T-helper 17 cell (primary cell): ENCODE measurements around the gene RGR. TPM values are rescaled to one million over a fixed set of nuclear protein-coding genes. Genes with fewer than 3 reads are reported as not detected.

ENCODE experiments used
- ATAC-seq: fragments of 150-1000 bp; cut with Tn5 transposase; 2 replicates; pipeline ENCODE4 v1.10.0; 2021; ENCODE audit warnings: mild to moderate bottlenecking, moderate library complexity
- DNase-seq, 3 donors: peaks; one replicate each; pipeline versions ENCODE4 v3.0.0 to v3.0.0-alpha.2; 2020 to 2021
- H3K9me3 ChIP-seq: one replicate; pipeline ENCODE4 v1.7.0; 2013; ENCODE audit warnings: low read length, mild to moderate bottlenecking; ENCODE audit not compliant: control insufficient read depth, poor library complexity, severe bottlenecking
- H3K27ac Mint-ChIP-seq: one replicate; pipeline ENCODE4 v1.8.0; 2022; ENCODE audit warnings: mild to moderate bottlenecking, moderate library complexity, mixed read lengths
- H3K27me3 Mint-ChIP-seq: one replicate; pipeline ENCODE4 v1.8.0; 2022; ENCODE audit warnings: mixed read lengths
- H3K36me3 Mint-ChIP-seq: one replicate; pipeline ENCODE4 v1.8.0; 2022; ENCODE audit warnings: low read depth, mixed read lengths
- H3K4me1 Mint-ChIP-seq: one replicate; pipeline ENCODE4 v1.8.0; 2022; ENCODE audit warnings: mild to moderate bottlenecking, mixed read lengths
- H3K4me3 Mint-ChIP-seq: one replicate; pipeline ENCODE4 v1.8.0; 2022; ENCODE audit warnings: mild to moderate bottlenecking, moderate library complexity, mixed read lengths
- total RNA-seq, 4 donors: library from RNA in 2 of 4; stranded (reverse) in 2 of 4; gene quantifications; one replicate each; pipeline ENCODE4 v1.2.3 and lab custom pipeline; 2022 to 2026

RGR gene
- total RNA-seq, 2 donors from 2014 or later = not detected

DNA sequence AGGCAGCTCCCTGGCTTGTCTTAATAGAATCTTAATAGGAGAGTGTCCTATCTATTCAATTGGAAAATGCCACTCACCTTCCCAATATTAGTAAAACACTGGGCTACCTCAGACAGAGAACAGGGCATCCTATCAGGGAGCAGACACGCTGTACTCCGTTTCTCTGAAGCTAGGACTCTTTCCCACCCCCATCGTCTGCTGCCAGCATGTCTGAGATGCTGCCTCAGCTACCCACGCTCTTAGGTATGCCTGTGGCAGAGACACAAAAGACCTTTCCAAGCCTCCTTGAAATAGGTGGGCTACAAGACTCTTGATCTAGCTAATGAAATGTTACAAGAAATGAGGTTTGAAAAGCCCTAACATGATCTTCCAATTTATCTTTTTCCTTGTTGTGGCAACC lies 17.0 kb upstream of the RGR start:
- H3K36me3 Mint-ChIP-seq = no peaks in the 10 kb centered on the region
- no peaks in the 10 kb centered on the region for H3K4me1 Mint-ChIP-seq
- no peak overlapping the region for H3K27ac Mint-ChIP-seq
- H3K9me3 ChIP-seq = no peaks in the 10 kb centered on the region
- no peak overlapping the region for H3K4me3 Mint-ChIP-seq
- no peak for ATAC-seq
- DNase-seq = no peak
- H3K27me3 Mint-ChIP-seq = peaks cover 44% of the 10 kb centered on the region

DNA sequence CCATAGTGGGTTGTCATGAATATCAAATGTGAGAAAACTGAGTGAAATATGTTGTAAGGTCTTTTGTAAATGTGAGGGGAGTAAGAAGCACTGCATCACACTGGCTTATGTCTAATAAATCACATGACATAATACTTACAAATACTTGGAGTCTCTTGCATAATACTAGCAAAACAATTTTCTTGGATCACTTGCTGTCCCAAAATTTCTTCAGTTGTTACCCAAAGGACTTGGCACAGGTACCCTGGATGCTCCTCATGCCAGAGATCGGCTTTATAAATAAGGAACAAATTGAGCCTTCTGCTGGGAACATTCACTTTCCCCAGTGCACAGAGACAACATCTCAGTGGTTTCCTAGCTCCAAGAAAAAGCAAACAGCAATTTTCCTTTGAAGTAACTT lies 14.5 kb upstream of the RGR start:
- ATAC-seq = no peak
- H3K36me3 Mint-ChIP-seq = no peaks in the 10 kb centered on the region
- no peaks in the 10 kb centered on the region for H3K4me1 Mint-ChIP-seq
- H3K9me3 ChIP-seq = no peaks in the 10 kb centered on the region
- no peak overlapping the region for H3K4me3 Mint-ChIP-seq
- DNase-seq = no peak
- H3K27ac Mint-ChIP-seq = no peak overlapping the region
- peaks cover 52% of the 10 kb centered on the region for H3K27me3 Mint-ChIP-seq

DNA sequence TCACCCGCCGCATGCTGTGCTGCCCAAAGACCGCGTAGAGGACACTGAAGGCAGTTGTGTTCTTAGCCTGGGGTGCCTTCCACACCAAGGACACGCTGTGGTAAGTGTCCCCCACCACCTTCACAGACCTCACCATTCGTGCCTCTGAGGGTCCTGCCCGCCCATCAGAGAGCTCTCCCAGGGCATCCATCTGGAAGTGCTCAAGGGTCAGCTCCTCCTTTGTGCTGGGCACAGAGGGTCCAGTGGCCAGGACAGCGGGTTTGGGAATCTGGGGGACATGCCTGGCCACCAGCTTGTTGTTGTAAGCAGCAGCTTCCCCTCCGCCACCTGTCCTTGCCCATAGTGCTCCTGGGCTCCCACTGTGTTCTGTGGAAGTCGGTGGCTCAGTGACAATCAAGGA lies 12.5 kb upstream of the RGR start:
- Mint-ChIP-seq H3K36me3 (no peaks in the 10 kb centered on the region), H3K4me3 (no peak overlapping the region), H3K4me1 (no peaks in the 10 kb centered on the region), H3K27me3 (peaks cover 49% of the 10 kb centered on the region), H3K27ac (no peak overlapping the region)
- H3K9me3 ChIP-seq = no peaks in the 10 kb centered on the region
- DNase-seq (no peak), ATAC-seq (no peak)

DNA sequence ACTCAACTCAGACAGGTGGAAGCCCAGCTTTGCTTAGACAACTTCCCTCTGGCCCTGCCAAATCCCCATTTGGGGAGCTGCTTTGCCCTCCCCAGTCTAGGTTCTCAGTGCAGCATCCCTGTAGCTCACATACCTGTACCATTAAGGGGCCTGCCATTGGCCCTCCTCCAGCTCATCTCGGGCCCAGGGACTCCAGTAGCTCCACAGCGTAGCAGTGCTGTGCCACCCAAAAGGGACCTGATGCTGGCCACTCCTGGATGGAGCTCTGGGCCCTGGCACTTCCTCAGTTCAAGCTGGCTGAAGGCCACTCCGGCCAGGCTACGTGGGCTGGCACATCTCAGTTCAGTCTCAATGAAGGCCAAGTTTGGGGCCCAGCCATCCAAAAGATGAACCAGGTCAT lies 10.9 kb upstream of the RGR start:
- H3K27me3 Mint-ChIP-seq = peaks cover 45% of the 10 kb centered on the region
- H3K27ac Mint-ChIP-seq = no peak overlapping the region
- DNase-seq (no peak), ATAC-seq (no peak)
- H3K4me1 Mint-ChIP-seq = no peaks in the 10 kb centered on the region
- no peaks in the 10 kb centered on the region for H3K9me3 ChIP-seq
- H3K4me3 Mint-ChIP-seq = no peak overlapping the region
- H3K36me3 Mint-ChIP-seq = no peaks in the 10 kb centered on the region

DNA sequence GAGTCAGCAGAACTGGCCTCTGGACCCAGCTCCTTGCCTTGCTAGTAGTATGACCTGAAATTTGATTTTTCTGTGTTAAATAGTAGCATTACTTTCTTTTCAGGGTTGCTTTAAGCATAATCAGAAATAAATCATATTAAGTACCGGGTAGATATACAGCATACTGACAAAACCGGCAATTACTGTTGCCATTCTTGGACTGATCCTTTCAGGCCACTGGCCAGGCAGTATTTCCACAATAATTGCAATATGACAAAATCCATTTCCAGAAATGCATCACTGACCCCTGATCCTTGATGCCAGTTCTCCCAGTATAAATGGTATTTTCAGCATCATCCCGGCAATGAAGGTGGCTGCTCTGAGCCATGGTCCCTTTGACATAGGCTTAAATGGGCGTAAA lies 10.4 kb upstream of the RGR start:
- DNase-seq = no peak
- no peak for ATAC-seq
- H3K9me3 ChIP-seq = no peaks in the 10 kb centered on the region
- H3K27me3 Mint-ChIP-seq = peaks cover 50% of the 10 kb centered on the region
- H3K36me3 Mint-ChIP-seq = no peaks in the 10 kb centered on the region
- no peak overlapping the region for H3K4me3 Mint-ChIP-seq
- H3K27ac Mint-ChIP-seq = no peak overlapping the region
- H3K4me1 Mint-ChIP-seq = no peaks in the 10 kb centered on the region

DNA sequence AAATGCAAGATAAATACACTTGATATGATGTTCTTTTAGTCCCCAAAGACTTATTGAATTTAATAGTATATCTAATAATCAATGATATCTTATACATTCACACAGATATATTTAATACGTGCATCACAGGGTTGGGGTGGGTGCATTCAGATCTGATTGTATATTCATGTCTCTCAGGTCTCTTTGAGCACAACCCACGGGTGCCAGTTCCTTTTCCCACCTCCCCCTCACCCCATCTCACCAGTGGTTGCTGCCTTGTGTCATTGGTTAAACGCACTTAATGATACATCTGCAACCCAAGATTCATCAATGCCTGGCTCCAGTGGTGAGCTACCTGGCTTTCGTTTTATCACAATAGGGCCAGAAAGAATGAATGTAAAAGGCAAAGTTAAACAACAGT lies 9.8 kb upstream of the RGR start:
- Mint-ChIP-seq H3K4me1 (no peaks in the 10 kb centered on the region), H3K36me3 (no peaks in the 10 kb centered on the region), H3K4me3 (no peak overlapping the region), H3K27me3 (peaks cover 56% of the 10 kb centered on the region), H3K27ac (no peak overlapping the region)
- DNase-seq (no peak), ATAC-seq (no peak)
- no peaks in the 10 kb centered on the region for H3K9me3 ChIP-seq

DNA sequence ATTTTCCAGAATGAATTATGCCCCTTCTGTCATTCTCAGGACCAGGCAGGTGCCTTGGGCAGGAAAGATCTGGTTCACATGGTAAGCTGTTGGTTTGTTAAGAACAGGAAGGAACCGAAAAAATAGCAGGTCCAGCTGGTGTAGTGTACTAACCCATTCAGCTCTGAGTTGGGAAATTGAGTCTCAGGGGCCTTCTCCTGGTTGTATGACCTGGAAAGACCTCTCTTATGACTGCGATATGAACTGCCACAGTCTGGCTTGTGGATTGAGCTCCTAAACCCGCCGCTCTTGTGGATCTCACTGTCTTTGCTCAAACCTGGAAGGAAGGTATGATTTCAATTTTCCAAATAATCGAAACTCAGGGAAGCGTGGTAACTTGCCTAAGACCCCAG lies 8.1 kb upstream of the RGR start:
- Mint-ChIP-seq H3K27me3 (peaks cover 67% of the 10 kb centered on the region), H3K36me3 (no peaks in the 10 kb centered on the region), H3K4me3 (no peak overlapping the region), H3K27ac (no peak overlapping the region), H3K4me1 (no peaks in the 10 kb centered on the region)
- DNase-seq (no peak), ATAC-seq (no peak)
- no peaks in the 10 kb centered on the region for H3K9me3 ChIP-seq

DNA sequence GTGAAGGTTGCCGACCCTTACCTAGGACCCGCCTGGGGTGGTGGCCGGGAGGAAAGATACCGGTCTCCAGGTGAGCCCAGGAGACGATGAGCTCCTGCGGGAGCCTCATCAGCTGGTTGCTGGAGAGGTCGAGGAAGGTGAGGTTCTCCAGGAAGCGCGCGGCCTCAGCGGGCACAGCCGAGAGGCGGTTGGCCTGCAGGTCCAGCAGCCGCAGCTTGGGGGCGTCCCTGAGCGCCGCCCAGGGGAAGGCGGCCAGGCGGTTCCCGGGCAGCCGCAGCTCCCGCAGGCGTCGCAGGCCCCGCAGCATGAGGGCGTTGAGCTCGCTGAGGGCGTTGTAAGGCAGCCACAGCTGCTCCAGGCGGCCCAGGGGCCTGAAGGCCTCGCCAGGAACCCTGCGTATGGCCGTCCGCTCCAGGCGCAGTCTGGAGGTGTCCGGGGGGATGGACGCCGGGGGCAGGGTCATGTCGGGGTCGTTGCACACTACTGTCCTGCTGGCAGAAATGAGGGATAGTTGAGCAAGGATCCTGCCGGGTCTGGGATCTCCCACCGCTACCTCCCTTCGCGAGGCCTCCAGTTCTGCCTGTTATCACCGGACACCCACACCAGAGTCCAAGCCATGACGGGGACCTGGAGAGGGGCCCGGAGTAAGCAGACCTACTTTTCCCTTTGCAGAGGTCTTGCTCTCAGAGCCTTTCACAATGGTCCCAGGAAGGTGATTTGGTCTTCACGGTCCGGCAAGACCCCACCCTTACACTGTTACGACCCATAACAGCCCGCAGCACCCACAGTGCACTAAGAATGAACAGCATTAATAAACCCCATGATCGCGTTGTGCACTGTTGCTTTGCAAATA lies 7.4 kb upstream of the RGR start:
- DNase-seq (no peak), ATAC-seq (no peak)
- H3K4me1 Mint-ChIP-seq = no peaks in the 10 kb centered on the region
- no peak overlapping the region for H3K4me3 Mint-ChIP-seq
- no peaks in the 10 kb centered on the region for H3K9me3 ChIP-seq
- H3K36me3 Mint-ChIP-seq = no peaks in the 10 kb centered on the region
- no peak overlapping the region for H3K27ac Mint-ChIP-seq
- H3K27me3 Mint-ChIP-seq = peaks cover 65% of the 10 kb centered on the region

DNA sequence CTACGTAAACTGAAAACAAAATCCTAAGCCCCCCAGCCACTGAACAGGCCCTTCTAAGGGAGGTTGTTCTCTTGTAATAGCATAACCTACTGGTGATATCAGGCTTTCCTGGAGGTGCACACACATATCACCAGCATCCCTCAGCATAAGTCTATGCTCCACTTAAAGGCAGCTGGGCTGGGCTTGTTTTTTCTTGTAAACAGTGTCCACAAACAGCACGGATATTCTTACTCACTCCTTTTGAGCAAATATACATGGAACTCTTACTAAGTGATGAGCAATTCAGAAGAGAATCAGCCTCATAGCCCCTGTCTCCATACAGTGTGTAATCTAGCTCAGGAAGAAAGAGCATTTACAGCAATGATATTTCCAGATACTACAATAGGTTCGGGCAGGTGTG lies 5.9 kb upstream of the RGR start:
- no peak overlapping the region for H3K4me3 Mint-ChIP-seq
- H3K4me1 Mint-ChIP-seq = no peaks in the 10 kb centered on the region
- DNase-seq (no peak), ATAC-seq (no peak)
- H3K9me3 ChIP-seq = no peaks in the 10 kb centered on the region
- H3K27ac Mint-ChIP-seq = no peak overlapping the region
- H3K27me3 Mint-ChIP-seq = peaks cover 59% of the 10 kb centered on the region
- no peaks in the 10 kb centered on the region for H3K36me3 Mint-ChIP-seq

DNA sequence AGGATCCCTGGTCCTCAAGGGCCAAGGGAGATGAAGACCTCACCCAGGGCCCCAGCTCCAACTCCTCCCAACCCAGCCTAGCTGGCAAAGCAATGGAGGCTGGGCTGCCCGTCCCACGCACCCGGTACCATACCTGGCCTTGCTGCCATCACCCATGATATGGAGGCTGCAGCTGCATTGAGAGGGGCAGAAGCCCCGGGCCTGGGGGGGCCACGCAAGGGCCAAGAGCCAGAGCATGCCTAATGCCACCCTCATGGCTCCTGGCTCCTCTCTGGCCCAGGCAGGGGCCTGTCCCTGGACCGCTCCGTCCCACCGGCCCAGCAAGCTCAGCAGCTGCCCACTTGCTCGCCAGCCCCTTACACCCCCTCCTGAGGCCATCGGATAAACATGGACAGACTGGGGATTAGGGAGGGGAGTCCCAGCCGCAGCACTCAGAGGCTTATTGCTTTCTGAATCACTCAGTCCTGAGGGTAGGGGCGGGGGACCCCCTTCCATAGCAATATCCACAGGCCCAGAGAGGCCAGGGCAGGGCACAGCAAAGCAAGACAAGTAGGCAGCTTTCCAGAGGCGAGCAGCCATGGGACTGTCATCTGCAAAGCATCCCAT lies 3.6 kb upstream of the RGR start, which contains the start of gene LRIT1:
TSS of gene LRIT1 (minus strand) at position 362 of the 606 bp plus-strand sequence. CDS start at position 255, 107 bp downstream.
- Mint-ChIP-seq H3K27ac (no peak within 1 kb of the TSS), H3K27me3 (peaks cover 43% of the 10 kb centered on the region), H3K4me3 (no peak within 1 kb of the TSS), H3K4me1 (no peaks in the 10 kb centered on the region), H3K36me3 (no peaks in the 10 kb centered on the region)
- ATAC-seq (no peak), DNase-seq (no peak)
- H3K9me3 ChIP-seq = no peaks in the 10 kb centered on the region

DNA sequence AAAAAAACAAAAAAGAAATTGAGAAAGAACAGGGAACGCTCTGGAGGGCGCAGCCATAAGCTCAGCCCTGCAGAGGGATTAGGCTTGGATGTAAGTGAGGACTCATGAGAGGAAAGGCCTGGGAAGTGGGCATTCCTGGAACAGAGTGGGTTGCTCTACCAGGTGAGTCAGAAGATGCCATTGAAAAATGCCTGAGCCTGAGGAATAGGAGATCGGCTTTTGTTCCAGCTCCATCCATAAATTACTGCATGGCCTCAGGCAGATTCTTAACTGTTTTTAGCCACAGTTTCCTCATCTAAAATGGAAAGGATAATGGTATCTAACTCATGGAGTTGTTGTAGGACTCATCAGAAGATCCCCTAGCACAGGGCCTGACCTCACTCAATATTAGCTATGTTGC lies 1.1 kb upstream of the RGR start:
- Mint-ChIP-seq H3K27ac (no peak overlapping the region), H3K27me3 (peaks cover 41% of the 10 kb centered on the region), H3K4me3 (no peak overlapping the region), H3K4me1 (no peaks in the 10 kb centered on the region), H3K36me3 (no peaks in the 10 kb centered on the region)
- ATAC-seq (no peak), DNase-seq (no peak)
- no peaks in the 10 kb centered on the region for H3K9me3 ChIP-seq

DNA sequence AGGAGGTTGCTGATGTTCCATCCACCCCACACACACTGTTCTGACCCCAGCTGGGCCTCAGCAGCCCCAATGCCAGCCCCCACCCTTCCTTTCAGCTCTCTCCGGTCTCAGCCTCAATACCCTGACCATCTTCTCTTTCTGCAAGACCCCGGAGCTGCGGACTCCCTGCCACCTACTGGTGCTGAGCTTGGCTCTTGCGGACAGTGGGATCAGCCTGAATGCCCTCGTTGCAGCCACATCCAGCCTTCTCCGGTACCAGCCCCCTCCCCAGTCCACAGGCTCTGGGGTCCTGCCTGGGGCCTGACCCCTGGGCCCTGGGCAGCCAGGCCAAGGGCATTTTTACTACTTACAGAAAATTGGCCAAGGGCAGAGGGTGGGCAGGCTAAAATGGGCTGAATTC lies 2.6 kb downstream of the RGR start:
- Mint-ChIP-seq H3K4me3 (no peak overlapping the region), H3K4me1 (no peaks in the 10 kb centered on the region), H3K27me3 (peaks cover 28% of the 10 kb centered on the region), H3K27ac (no peak overlapping the region), H3K36me3 (no peaks in the 10 kb centered on the region)
- H3K9me3 ChIP-seq = no peaks in the 10 kb centered on the region
- DNase-seq = no peak
- no peak for ATAC-seq

DNA sequence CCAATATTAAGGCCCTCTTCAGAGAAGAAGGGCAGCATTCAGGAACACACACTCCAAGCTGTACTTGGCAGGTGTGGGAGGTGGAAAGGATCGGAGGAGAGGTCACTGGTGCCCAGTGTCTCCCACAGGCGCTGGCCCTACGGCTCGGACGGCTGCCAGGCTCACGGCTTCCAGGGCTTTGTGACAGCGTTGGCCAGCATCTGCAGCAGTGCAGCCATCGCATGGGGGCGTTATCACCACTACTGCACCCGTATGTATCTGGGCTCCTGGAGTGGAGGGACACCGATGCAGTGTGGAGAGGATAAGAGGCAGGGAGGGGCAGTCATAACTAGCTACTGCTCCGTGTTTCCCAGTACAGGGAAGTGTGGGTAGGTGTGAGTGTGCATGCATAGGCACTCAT lies 3.9 kb downstream of the RGR start:
- ATAC-seq = no peak
- no peak overlapping the region for H3K4me3 Mint-ChIP-seq
- H3K9me3 ChIP-seq = no peaks in the 10 kb centered on the region
- peaks cover 37% of the 10 kb centered on the region for H3K27me3 Mint-ChIP-seq
- no peak for DNase-seq
- no peaks in the 10 kb centered on the region for H3K36me3 Mint-ChIP-seq
- no peak overlapping the region for H3K27ac Mint-ChIP-seq
- H3K4me1 Mint-ChIP-seq = no peaks in the 10 kb centered on the region
